GM13977 (cell line): Measurements from ENCODE around the gene CDH2.

ENCODE experiments used
- DNase-seq: peaks from one replicate; pipeline ENCODE4 v3.0.0; 2012; ENCODE audit warnings: low spot score
- in situ Hi-C: fragments of 300-500 bp; cut with MboI; formaldehyde crosslinking; loops from one replicate; pipeline ENCODE4 v1.12.0; 2022; ENCODE audit warnings: low sequenced_read_pairs, low pct_unique_long_range_greater_than_20kb, mixed read lengths, inconsistent platforms; ENCODE audit not compliant: unreplicated experiment
- TF ChIP-seq, protein P1 (sequence below): IDR thresholded peaks from 2 replicates; pipeline ENCODE4 v1.5.1; 2012; ENCODE audit warnings: mild to moderate bottlenecking, control low read depth; ENCODE audit not compliant: insufficient read depth; ENCODE audit errors: extremely low read depth, missing control alignments

The CDH2 gene

DNA sequence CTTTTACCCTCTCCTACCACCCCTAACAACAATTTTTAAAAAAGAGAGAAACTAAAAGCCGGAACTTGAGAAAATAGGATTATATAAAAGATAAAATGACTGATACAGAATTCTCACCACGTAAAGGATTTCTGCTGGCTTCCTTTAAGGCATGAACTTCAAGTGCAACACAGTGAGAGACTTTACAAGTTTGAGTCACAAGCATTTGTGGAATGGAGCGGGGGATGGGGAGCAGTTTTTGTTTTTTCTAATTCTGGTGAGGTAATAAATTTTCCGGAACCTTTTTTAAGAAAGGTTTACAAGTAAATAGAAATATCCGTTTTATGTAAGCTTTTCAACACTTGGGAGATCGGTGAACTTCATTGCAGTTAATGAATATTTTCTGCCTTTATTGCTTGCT is 1.8 kb upstream of the CDH2 start:
- DNase-seq: no peak
- in situ Hi-C loops: no loop called here
- TF ChIP-seq, protein P1, sequence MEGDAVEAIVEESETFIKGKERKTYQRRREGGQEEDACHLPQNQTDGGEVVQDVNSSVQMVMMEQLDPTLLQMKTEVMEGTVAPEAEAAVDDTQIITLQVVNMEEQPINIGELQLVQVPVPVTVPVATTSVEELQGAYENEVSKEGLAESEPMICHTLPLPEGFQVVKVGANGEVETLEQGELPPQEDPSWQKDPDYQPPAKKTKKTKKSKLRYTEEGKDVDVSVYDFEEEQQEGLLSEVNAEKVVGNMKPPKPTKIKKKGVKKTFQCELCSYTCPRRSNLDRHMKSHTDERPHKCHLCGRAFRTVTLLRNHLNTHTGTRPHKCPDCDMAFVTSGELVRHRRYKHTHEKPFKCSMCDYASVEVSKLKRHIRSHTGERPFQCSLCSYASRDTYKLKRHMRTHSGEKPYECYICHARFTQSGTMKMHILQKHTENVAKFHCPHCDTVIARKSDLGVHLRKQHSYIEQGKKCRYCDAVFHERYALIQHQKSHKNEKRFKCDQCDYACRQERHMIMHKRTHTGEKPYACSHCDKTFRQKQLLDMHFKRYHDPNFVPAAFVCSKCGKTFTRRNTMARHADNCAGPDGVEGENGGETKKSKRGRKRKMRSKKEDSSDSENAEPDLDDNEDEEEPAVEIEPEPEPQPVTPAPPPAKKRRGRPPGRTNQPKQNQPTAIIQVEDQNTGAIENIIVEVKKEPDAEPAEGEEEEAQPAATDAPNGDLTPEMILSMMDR: no peak

DNA sequence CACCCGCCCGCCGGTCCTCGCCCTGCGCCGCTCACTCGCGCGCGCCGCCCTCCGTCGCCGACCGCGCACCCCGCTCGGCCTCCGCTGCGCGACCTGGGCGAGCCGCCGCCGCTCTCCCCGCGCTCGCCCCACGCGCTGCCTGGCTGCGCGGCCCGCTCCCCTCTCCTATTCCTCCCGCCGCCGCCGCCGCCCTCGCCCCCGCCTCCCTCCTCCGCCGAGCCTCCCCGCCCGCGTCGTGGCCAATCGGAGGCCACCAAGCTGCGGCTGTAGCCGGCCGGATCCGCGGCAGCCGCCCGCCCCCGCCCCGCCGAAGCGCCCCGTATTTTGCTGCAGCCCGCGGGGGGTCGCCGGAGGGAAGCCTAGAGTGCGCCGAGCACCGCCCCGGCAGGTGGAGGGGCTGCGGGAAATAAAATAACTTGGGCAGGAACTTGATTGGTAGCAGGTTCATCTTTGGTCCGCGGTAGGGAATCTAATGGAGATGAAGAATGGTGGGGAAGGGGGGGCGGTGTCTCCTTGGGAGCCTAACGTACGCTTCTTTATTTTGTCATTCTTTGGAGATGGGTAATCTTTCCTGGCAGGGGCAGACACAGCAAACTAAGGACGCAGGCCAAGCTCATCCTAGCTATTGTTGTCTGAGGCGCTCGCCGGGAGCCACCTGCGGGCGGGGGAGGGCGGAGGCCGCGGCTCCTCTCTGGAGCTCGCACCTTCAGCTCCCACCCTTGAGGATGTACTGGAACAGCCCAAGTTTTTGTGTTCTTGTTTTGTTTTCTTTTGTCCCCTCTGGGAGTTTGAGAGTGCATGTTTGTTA is 1.1 kb upstream of the CDH2 start:
- peak; percentile 48 for DNase-seq
- in situ Hi-C loops: no loop called here
- TF ChIP-seq, protein P1: no peak

DNA sequence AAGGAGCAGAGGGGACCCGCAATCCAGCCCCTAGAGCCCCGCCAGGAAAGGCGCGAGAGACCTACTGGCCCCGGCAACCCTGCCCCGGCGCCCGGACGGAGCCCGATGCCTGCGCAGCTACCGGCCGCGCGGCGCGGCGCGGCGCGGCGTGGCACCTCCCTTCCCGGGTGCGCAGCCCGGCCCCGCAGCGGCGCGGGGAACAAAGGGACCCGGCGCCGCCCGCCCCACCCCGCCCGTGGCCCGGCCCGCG is 307 bp downstream of the CDH2 start:
- no peak for DNase-seq
- TF ChIP-seq, protein P1: no peak
- in situ Hi-C loops: no loop called here

GRCh38 chr18:28175930-28176697 is 816 bp downstream of the CDH2 start:
- TF ChIP-seq, protein P1: no peak
- in situ Hi-C loops: no loop called here
- DNase-seq: peak; percentile 33

- in situ Hi-C loops: no loop called here
- TF ChIP-seq, protein P1: no peak
- DNase-seq: no peak
Measured at GRCh38 chr18:28175150-28175929, 1.6 kb downstream of the CDH2 start.

DNA sequence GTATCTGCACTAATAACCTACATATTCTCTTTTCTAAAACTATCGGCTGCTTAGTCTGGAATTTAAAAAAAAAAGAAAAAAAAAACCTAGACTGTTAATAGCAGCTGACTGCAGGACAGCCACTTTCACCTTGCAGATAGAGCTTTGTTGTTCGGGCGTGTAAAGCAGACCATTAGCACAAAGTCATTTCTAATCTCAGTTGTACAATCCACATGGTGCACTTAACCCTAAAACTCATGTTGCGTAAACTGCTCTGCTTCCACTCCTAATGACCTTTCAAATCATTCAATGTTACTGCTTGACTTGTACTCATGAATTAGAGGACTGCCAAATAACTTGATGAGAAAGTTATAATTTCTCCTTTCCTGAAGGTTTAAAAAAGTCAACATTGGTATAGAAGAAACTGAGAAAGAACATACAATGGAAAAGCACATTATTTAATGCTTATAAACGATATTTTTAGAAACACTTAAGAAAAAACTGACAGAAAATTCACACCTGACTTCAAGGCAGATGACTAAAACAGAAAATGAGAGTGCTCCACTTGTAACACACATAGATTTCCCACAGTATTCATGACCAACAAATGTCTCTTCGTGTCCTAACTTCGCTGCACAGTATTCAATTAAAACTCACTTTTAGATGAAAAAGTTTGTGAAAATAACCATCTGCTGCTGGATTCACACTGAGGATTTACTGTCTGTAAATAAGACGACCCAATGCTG is 2.6 kb downstream of the CDH2 start:
- in situ Hi-C loops: no loop called here
- no peak for DNase-seq
- TF ChIP-seq, protein P1: no peak
